Measurements from ENCODE around the gene AANAT. TPM values are rescaled to one million over a fixed set of nuclear protein-coding genes. Genes with fewer than 3 reads are reported as not detected.

AANAT gene
- total and polyA plus RNA-seq, 4 donors = 0.10 to 0.31 TPM; not detected in 2

- H3K9ac ChIP-seq (ENCODE audit: insufficient read depth in 1 of 2, low read length in 2 of 2) = no peak overlapping the region
- peaks cover 0 to 26% (median 10%) of the 10 kb centered on the region in 5 donors for H3K4me1 ChIP-seq (ENCODE audit: control insufficient read depth in 5 of 5, insufficient read depth in 5 of 5, low read length in 5 of 5)
- no peaks in the 10 kb centered on the region for H3K9me3 ChIP-seq (ENCODE audit: control insufficient read depth in 4 of 4, insufficient read depth in 3 of 4, low read length in 3 of 4)
- no peaks in the 10 kb centered on the region for H3K27me3 ChIP-seq (ENCODE audit: control insufficient read depth in 3 of 3, insufficient read depth in 3 of 3, low read length in 2 of 3)
- no peak for DNase-seq
- H3K27ac ChIP-seq (ENCODE audit: low read depth in 1 of 2, low read length in 1 of 2) = no peak overlapping the region
- TF ChIP-seq CTCF (IDR thresholded peaks at IDR 0.05; ENCODE audit: control extremely low read depth, extremely low read depth) = no peak
- H3K4me3 ChIP-seq = no peak overlapping the region
- 74 to 81% methylated on average over 13 of the region's 13 CpGs for WGBS, 2 donors
- peaks cover 0 to 4% (median 0%) of the 10 kb centered on the region in 4 donors for H3K36me3 ChIP-seq (ENCODE audit: control insufficient read depth in 4 of 4, insufficient read depth in 4 of 4, low read length in 4 of 4)
- ATAC-seq (ENCODE audit: insufficient read depth, low FRiP score) = no peak
Observed at GRCh38 chr17:76441686-76442340, 25.6 kb upstream of the AANAT start.

- Histone ChIP-seq H3K27me3 (ENCODE audit: control insufficient read depth in 3 of 3, insufficient read depth in 3 of 3, low read length in 2 of 3) (no peaks in the 10 kb centered on the region), H3K27ac (ENCODE audit: low read depth in 1 of 2, low read length in 1 of 2) (no peak overlapping the region), H3K36me3 (ENCODE audit: control insufficient read depth in 4 of 4, insufficient read depth in 4 of 4, low read length in 4 of 4) (peaks cover 0 to 4% (median 0%) of the 10 kb centered on the region in 4 donors), H3K4me3 (no peak overlapping the region), H3K9ac (ENCODE audit: insufficient read depth in 1 of 2, low read length in 2 of 2) (no peak overlapping the region), H3K9me3 (ENCODE audit: control insufficient read depth in 4 of 4, insufficient read depth in 3 of 4, low read length in 3 of 4) (no peaks in the 10 kb centered on the region), H3K4me1 (ENCODE audit: control insufficient read depth in 5 of 5, insufficient read depth in 5 of 5, low read length in 5 of 5) (peaks cover 0 to 34% (median 10%) of the 10 kb centered on the region in 5 donors)
- WGBS, 2 donors = 78 to 89% methylated on average over 8 of the region's 8 CpGs
- no peak for DNase-seq
- no peak for ATAC-seq (ENCODE audit: insufficient read depth, low FRiP score)
- no peak for TF ChIP-seq CTCF (IDR thresholded peaks at IDR 0.05; ENCODE audit: control extremely low read depth, extremely low read depth)
Observed at GRCh38 chr17:76442341-76443338, 24.8 kb upstream of the AANAT start.

GRCh38 chr17:76444518-76445311 is 22.7 kb upstream of the AANAT start:
- Histone ChIP-seq H3K4me1 (ENCODE audit: control insufficient read depth in 5 of 5, insufficient read depth in 5 of 5, low read length in 5 of 5) (peaks cover 0 to 32% (median 10%) of the 10 kb centered on the region in 5 donors), H3K9ac (ENCODE audit: insufficient read depth in 1 of 2, low read length in 2 of 2) (no peak overlapping the region), H3K36me3 (ENCODE audit: control insufficient read depth in 4 of 4, insufficient read depth in 4 of 4, low read length in 4 of 4) (peaks cover 0 to 4% (median 0%) of the 10 kb centered on the region in 4 donors), H3K27me3 (ENCODE audit: control insufficient read depth in 3 of 3, insufficient read depth in 3 of 3, low read length in 2 of 3) (no peaks in the 10 kb centered on the region), H3K9me3 (ENCODE audit: control insufficient read depth in 4 of 4, insufficient read depth in 3 of 4, low read length in 3 of 4) (no peaks in the 10 kb centered on the region), H3K4me3 (no peak overlapping the region), H3K27ac (ENCODE audit: low read depth in 1 of 2, low read length in 1 of 2) (no peak overlapping the region)
- ATAC-seq (ENCODE audit: insufficient read depth, low FRiP score) (no peak), DNase-seq (no peak)
- WGBS, 2 donors = 77 to 85% methylated on average over 9 of the region's 9 CpGs
- no peak for TF ChIP-seq CTCF (IDR thresholded peaks at IDR 0.05; ENCODE audit: control extremely low read depth, extremely low read depth)

All from lung (tissue), 12 donors.